HepG2 (cell line): ENCODE data around the gene CNBD2. TPM values are rescaled to one million over a fixed set of nuclear protein-coding genes. Genes with fewer than 3 reads are reported as not detected.
A peak's percentile ranks its signal among the peaks of the same experiment; 100 is the strongest.

ENCODE experiments used
- ATAC-seq: fragments of 200-7000 bp; cut with Tn5 transposase; 3 replicates; pipeline ENCODE4 v1.9.1; 2020; ENCODE audit warnings: mild to moderate bottlenecking, moderate library complexity
- BruUV-seq: library from RNA; stranded (reverse); fragments of 400-500 nt; replicated peaks from 2 replicates; lab custom pipeline; 2021; lab: Mats Ljungman, UMichigan
- CTCF ChIA-PET: fragments of 300-600 bp; formaldehyde crosslinking; extraction: SDS; loops from one replicate; lab custom pipeline; 2021; ENCODE audit warnings: low total read pairs, inconsistent platforms, low intra/inter-chr PET ratio; lab: Yijun Ruan, JAX
- POLR2A ChIA-PET: fragments of 350-600 bp; sonication (Branson Sonifier 250); formaldehyde crosslinking; loops from one replicate; lab custom pipeline; 2020; ENCODE audit warnings: antibody characterized with exemption, inconsistent platforms; lab: Yijun Ruan, JAX
- DNase-seq: peaks from one replicate; pipeline ENCODE4 v3.0.0-alpha.2; 2015; ENCODE audit warnings: low spot score
- FAIRE-seq: peaks from 3 replicates; lab custom pipeline; 2011; peaks lifted over from hg19 to GRCh38; lab: Jason Lieb, UNC
- H2AFZ ChIP-seq: one replicate; pipeline ENCODE4 v1.6.1; 2011; ENCODE audit warnings: low read length, inconsistent platforms
- H3K27ac ChIP-seq: fragments of 300-600 bp; 3 replicates; pipeline ENCODE4 v1.8.0; 2011; ENCODE audit warnings: mixed run types, mild to moderate bottlenecking, mixed read lengths, low read length, inconsistent platforms; ENCODE audit not compliant: insufficient read depth; ENCODE audit errors: extremely low read length
- H3K27me3 ChIP-seq, 2 experiments: fragments of 200-600 bp in 1 of 2; 2 replicates in 1 of 2; 3 replicates in 1 of 2; pipeline versions ENCODE4 v1.6.0 to v1.8.0; 2011; ENCODE audit warnings: low read length in 2 of 2, mild to moderate bottlenecking in 2 of 2, moderate library complexity in 2 of 2, inconsistent platforms in 1 of 2; ENCODE audit not compliant: insufficient read depth in 2 of 2, control insufficient read depth in 1 of 2
- H3K36me3 ChIP-seq, 2 experiments: fragments of 200-600 bp in 1 of 2; replicated peaks in 1 of 2; 2 replicates in 1 of 2; 3 replicates in 1 of 2; pipeline versions ENCODE4 v1.5.1 to v1.8.0; 2011; ENCODE audit warnings: low read length in 2 of 2, inconsistent platforms in 1 of 2; ENCODE audit not compliant: insufficient read depth in 2 of 2, control insufficient read depth in 1 of 2
- H3K4me1 ChIP-seq: 2 replicates; pipeline ENCODE4 v1.5.1; 2012; ENCODE audit warnings: low read length, inconsistent platforms; ENCODE audit not compliant: insufficient read depth
- H3K4me2 ChIP-seq: 2 replicates; pipeline ENCODE4 v1.6.0; 2011; ENCODE audit warnings: low read depth, low read length, inconsistent platforms
- H3K4me3 ChIP-seq, 3 experiments: fragments of 200-600 bp in 1 of 3; sonication (generic), shearing (Covaris generic) in 1 of 3; replicated peaks in 1 of 3; 2 replicates each; pipeline ENCODE4 v1.5.1; 2011 to 2016; ENCODE audit warnings: low read length in 3 of 3, inconsistent platforms in 2 of 3, low read depth in 2 of 3, mild to moderate bottlenecking in 2 of 3, control low read depth in 1 of 3, mixed read lengths in 1 of 3; ENCODE audit not compliant: insufficient read depth in 1 of 3
- H3K79me2 ChIP-seq: one replicate; pipeline ENCODE4 v1.6.1; 2011; ENCODE audit warnings: low read length, inconsistent platforms; ENCODE audit not compliant: insufficient read depth
- H3K9ac ChIP-seq: 2 replicates; pipeline ENCODE4 v1.6.0; 2011; ENCODE audit warnings: mild to moderate bottlenecking, low read depth, low read length, inconsistent platforms; ENCODE audit not compliant: insufficient read depth
- H3K9me3 ChIP-seq: 2 replicates; pipeline ENCODE4 v1.5.1; 2012; ENCODE audit warnings: mild to moderate bottlenecking, low read length
- H4K20me1 ChIP-seq: 2 replicates; pipeline ENCODE4 v1.6.0; 2011; ENCODE audit warnings: inconsistent platforms, mild to moderate bottlenecking, low read length, moderate library complexity; ENCODE audit not compliant: insufficient read depth
- DNMT3B ChIP-seq: conservative IDR thresholded peaks from 2 replicates; pipeline ENCODE4 v1.6.1; 2016; ENCODE audit warnings: missing biosample characterization, control low read depth
- JUND ChIP-seq: sonication (generic); formaldehyde crosslinking; IDR thresholded peaks from 2 replicates; pipeline ENCODE4 v1.8.0; 2022; ENCODE audit warnings: mild to moderate bottlenecking, missing genetic modification reagents
- POLR2AphosphoS2 ChIP-seq: IDR thresholded peaks from 2 replicates; pipeline ENCODE4 v1.6.1; 2011; ENCODE audit warnings: low read depth, low read length, improper control_type of control experiment
- ZNF503 ChIP-seq: sonication (generic); formaldehyde crosslinking; IDR thresholded peaks from 2 replicates; pipeline ENCODE4 v1.4.0; 2020; ENCODE audit warnings: missing genetic modification reagents
- ZNF609 ChIP-seq: sonication (generic); formaldehyde crosslinking; IDR thresholded peaks from 2 replicates; pipeline ENCODE4 v1.4.0; 2020; ENCODE audit warnings: mild to moderate bottlenecking, missing genetic modification reagents, borderline replicate concordance
- ZNF75D ChIP-seq: sonication (generic); formaldehyde crosslinking; IDR thresholded peaks from 2 replicates; pipeline ENCODE4 v1.8.1; 2023; ENCODE audit warnings: missing genetic modification reagents, mild to moderate bottlenecking, borderline replicate concordance
- ZNF772 ChIP-seq: sonication (generic); formaldehyde crosslinking; IDR thresholded peaks from 2 replicates; pipeline ENCODE4 v1.5.0; 2020; ENCODE audit warnings: mild to moderate bottlenecking, missing genetic modification reagents
- WGBS: methylation state at CpG from one replicate; pipeline ENCODE4 v1.1.6; 2017; ENCODE audit warnings: low lambda C conversion rate; 5-methylcytosine and 5-hydroxymethylcytosine counted together
- in situ Hi-C: cut with HindIII; loops from 2 replicates; pipeline ENCODE4 v1.10.0; 2017; ENCODE audit warnings: low pct_unique_long_range_greater_than_20kb; ENCODE audit not compliant: extremely low pct_ligation_motif_present
- intact Hi-C: fragments of 100-400 bp; cut with micrococcal nuclease; formaldehyde crosslinking; loops from one replicate; pipeline ENCODE4 v1.10.0; 2022; ENCODE audit not compliant: unreplicated experiment
- polyA plus RNA-seq, 8 experiments: library from polyadenylated mRNA; depleted of rRNA in 3 of 8; stranded (reverse) in 7 of 8; unstranded in 1 of 8; fragments of >200 nt; fragmentation: Illumina TruSeq in 4 of 8; extraction: Trizol in 4 of 8; gene quantifications; 2 replicates each; pipeline versions ENCODE4 v1.2.1 to v1.2.3, GENCODE V29; 2011 to 2016; ENCODE audit warnings: low read depth in 4 of 8, missing spikeins in 1 of 8, mixed read lengths in 1 of 8; ENCODE audit not compliant: insufficient read depth in 1 of 8
- total RNA-seq, 5 experiments: library from RNA; depleted of rRNA; stranded (reverse); fragments of >200 nt; fragmentation: Illumina TruSeq; extraction: Trizol; gene quantifications; 2 replicates each; pipeline ENCODE4 v1.2.3, GENCODE V29; 2016; ENCODE audit warnings: low read depth in 1 of 5
- TF ChIP-seq, protein P1 (sequence below): sonication (generic); formaldehyde crosslinking; IDR thresholded peaks from 2 replicates; pipeline ENCODE4 v1.8.0; 2022; ENCODE audit warnings: missing genetic modification reagents, mild to moderate bottlenecking, borderline replicate concordance
- TF ChIP-seq, protein P2 (sequence below): sonication (generic); formaldehyde crosslinking; IDR thresholded peaks from 2 replicates; pipeline ENCODE4 v1.5.1; 2020; ENCODE audit warnings: missing genetic modification reagents, mild to moderate bottlenecking, borderline replicate concordance
- TF ChIP-seq, protein P3 (sequence below): IDR thresholded peaks from 2 replicates; pipeline ENCODE4 v1.6.1; 2018; ENCODE audit warnings: missing genetic modification reagents

Gene CNBD2
- total and polyA plus RNA-seq, 2 of the 13 experiments (the other 11 are each of a cell fraction or from before 2014, with no cell fraction given), result 12.4 to 22.8 TPM

DNA sequence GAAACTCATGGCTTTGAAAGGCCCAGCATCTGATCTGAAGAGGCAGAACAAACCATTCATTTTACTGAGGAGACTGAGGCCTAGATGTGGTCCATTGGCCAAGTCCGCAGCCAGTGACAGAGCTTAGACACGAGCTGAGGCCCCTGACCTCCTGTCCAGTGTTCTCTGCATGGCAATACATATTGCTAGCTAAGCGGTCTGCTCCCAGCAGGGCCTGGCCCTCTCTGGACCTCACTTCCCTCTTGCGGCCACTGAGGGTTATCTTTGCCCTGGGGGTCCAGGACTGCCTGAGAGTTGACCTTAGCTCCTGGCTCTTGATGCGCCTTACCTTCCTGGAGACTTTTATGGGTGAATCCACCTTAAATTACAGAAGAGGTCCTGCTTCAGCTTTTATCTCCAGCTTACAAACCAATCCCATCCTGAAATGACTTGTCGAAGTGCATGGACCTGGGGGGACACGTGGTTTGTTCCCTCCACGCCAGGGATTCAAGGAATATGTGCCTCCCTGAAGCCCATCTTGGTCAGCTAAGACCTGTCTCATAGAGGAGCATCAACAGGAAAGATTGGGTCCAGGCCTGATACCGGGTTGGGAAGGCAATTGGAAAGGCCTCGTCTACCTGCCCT, 75.6 kb downstream of the CNBD2 start (continued):
- TF ChIP-seq, protein P1, sequence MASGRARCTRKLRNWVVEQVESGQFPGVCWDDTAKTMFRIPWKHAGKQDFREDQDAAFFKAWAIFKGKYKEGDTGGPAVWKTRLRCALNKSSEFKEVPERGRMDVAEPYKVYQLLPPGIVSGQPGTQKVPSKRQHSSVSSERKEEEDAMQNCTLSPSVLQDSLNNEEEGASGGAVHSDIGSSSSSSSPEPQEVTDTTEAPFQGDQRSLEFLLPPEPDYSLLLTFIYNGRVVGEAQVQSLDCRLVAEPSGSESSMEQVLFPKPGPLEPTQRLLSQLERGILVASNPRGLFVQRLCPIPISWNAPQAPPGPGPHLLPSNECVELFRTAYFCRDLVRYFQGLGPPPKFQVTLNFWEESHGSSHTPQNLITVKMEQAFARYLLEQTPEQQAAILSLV, result 0 out of 2 replicates have a peak, but pooled peaks have one; percentile 3
- TF ChIP-seq ZNF609 (CRISPR knock-in tag) (no peak), ZNF75D (0 out of 2 replicates have a peak, but pooled peaks have one; percentile 53)
- TF ChIP-seq, all 625 proteins: peak for 9

- BruUV-seq, result no TSS peak
- H3K4me3 ChIP-seq, result no peak overlapping the region
- no peak for TF ChIP-seq ZNF772 (CRISPR knock-in tag)
- TF ChIP-seq DNMT3B (CRISPR knock-in tag), result 0 out of 2 replicates have a peak, but pooled peaks have one; percentile 5
- TF ChIP-seq, protein P2, sequence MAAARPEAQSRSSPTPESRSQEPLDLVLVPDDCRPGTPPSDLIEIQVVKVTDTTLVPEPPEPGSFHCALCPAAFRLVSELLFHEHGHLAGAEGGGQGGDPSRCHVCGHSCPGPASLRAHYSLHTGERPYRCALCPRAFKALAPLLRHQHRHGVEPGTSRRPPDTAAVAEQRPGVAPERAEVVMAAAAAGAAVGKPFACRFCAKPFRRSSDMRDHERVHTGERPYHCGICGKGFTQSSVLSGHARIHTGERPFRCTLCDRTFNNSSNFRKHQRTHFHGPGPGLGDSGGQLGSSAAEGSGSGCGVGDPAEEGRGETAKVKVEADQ (CRISPR knock-in tag), result 0 out of 2 replicates have a peak, but pooled peaks have one; percentile 10
- TF ChIP-seq JUND (CRISPR knock-in tag), result 0 out of 2 replicates have a peak, but pooled peaks have one; percentile 2
- TF ChIP-seq ZNF503 (CRISPR knock-in tag), result 0 out of 2 replicates have a peak, but pooled peaks have one; percentile 10
- TF ChIP-seq, protein P3, sequence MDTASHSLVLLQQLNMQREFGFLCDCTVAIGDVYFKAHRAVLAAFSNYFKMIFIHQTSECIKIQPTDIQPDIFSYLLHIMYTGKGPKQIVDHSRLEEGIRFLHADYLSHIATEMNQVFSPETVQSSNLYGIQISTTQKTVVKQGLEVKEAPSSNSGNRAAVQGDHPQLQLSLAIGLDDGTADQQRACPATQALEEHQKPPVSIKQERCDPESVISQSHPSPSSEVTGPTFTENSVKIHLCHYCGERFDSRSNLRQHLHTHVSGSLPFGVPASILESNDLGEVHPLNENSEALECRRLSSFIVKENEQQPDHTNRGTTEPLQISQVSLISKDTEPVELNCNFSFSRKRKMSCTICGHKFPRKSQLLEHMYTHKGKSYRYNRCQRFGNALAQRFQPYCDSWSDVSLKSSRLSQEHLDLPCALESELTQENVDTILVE (CRISPR knock-in tag), result 0 out of 2 replicates have a peak, but pooled peaks have one; percentile 13
- TF ChIP-seq POLR2AphosphoS2, result peak; percentile 95
Observed at GRCh38 chr20:36045373-36045714, 77.0 kb downstream of the CNBD2 start.

More at GRCh38 chr20:36045373-36045714, 77.0 kb downstream of the CNBD2 start:
- no peak for DNase-seq
- intact Hi-C loops (no loop called here), in situ Hi-C loops (no loop called here)
- WGBS, result 90% methylated on average over 2 of the region's 2 CpGs
- Histone ChIP-seq H3K9me3 (no peaks in the 10 kb centered on the region), H3K79me2 (peaks cover 54% of the 10 kb centered on the region), H4K20me1 (peaks cover 58% of the 10 kb centered on the region), H3K9ac (no peak overlapping the region), H3K4me1 (peaks cover 42% of the 10 kb centered on the region), H3K27ac (no peak overlapping the region), H3K4me2 (no peak overlapping the region), H2AFZ (no peak overlapping the region), H3K27me3 (no peaks in the 10 kb centered on the region), H3K36me3 (no peaks in the 10 kb centered on the region)
- ChIA-PET POLR2A (interaction anchor here (1.6 kb wide), 1 partner anchor 94 kb away, joined by 6 read pairs; no protein-coding TSS in a partner anchor), CTCF (no interaction called here)
- no peak for FAIRE-seq
- peak; percentile 14 for ATAC-seq
